Measurements from ENCODE around the gene PPP1R13B.

The PPP1R13B gene

GRCh38 chr14:103685276-103686211 is 161.8 kb downstream of the PPP1R13B start:
- no peak for DNase-seq (ENCODE audit: low read depth)

- DNase-seq (ENCODE audit: low read depth), result no peak
These were observed 162.5 kb downstream of the PPP1R13B start for GRCh38 chr14:103684871-103685270.

GRCh38 chr14:103684471-103684870 is 162.9 kb downstream of the PPP1R13B start:
- no peak for DNase-seq (ENCODE audit: low read depth)

Data from activated T-cell treated with anti-CD3 and anti-CD28 coated beads for 1 hour (primary cell).